Ectodermal cell (in vitro differentiated cells): ENCODE results near the gene CTBP2.

Source experiments
- H3K27ac ChIP-seq: 2 replicates; pipeline ENCODE4 v1.7.0; 2013; ENCODE audit warnings: mild to moderate bottlenecking, low read depth, low read length; ENCODE audit not compliant: insufficient read depth, poor library complexity, severe bottlenecking
- H3K27me3 ChIP-seq: 2 replicates; pipeline ENCODE4 v1.7.0; 2013; ENCODE audit warnings: mild to moderate bottlenecking, low read length; ENCODE audit not compliant: insufficient read depth, control insufficient read depth, poor library complexity, severe bottlenecking
- H3K36me3 ChIP-seq: one replicate; pipeline ENCODE4 v1.7.0; 2013; ENCODE audit warnings: low read length; ENCODE audit not compliant: control insufficient read depth, insufficient read depth
- H3K4me1 ChIP-seq: one replicate; pipeline ENCODE4 v1.7.0; 2013; ENCODE audit warnings: low read length; ENCODE audit not compliant: control insufficient read depth, insufficient read depth
- H3K4me3 ChIP-seq: 2 replicates; pipeline ENCODE4 v1.7.0; 2013; ENCODE audit warnings: low read depth, low read length, control low read depth; ENCODE audit not compliant: insufficient read depth
- H3K9me3 ChIP-seq: 2 replicates; pipeline ENCODE4 v1.7.0; 2013; ENCODE audit warnings: mild to moderate bottlenecking, low read length, moderate library complexity; ENCODE audit not compliant: control insufficient read depth
- WGBS, 2 experiments: methylation state at CpG; one replicate each; pipeline ENCODE4 v1.1.7; 2013; ENCODE audit warnings: missing lambda C conversion rate in 2 of 2; 5-methylcytosine and 5-hydroxymethylcytosine counted together

CTBP2 gene

GRCh38 chr10:125158601-125159485 lies 1.5 kb downstream of the CTBP2 start:
- Histone ChIP-seq H3K36me3 (no peaks in the 10 kb centered on the region), H3K27ac (no peak overlapping the region), H3K27me3 (peaks cover 10% of the 10 kb centered on the region), H3K9me3 (no peaks in the 10 kb centered on the region), H3K4me1 (peaks cover 48% of the 10 kb centered on the region), H3K4me3 (peak overlapping the region; percentile 76)
- WGBS, 2 experiments, result 0% methylated on average over 115 of the region's 115 CpGs

- Histone ChIP-seq H3K27me3 (peaks cover 10% of the 10 kb centered on the region), H3K36me3 (no peaks in the 10 kb centered on the region), H3K4me1 (peaks cover 54% of the 10 kb centered on the region), H3K27ac (no peak overlapping the region), H3K4me3 (peak overlapping the region; percentile 70), H3K9me3 (no peaks in the 10 kb centered on the region)
- WGBS, 2 experiments, result 0 to 1% methylated on average over 4 to 7 of the region's 7 CpGs
Measured at GRCh38 chr10:125158275-125158600, 2.1 kb downstream of the CTBP2 start.

GRCh38 chr10:125157505-125157904 lies 2.9 kb downstream of the CTBP2 start:
- WGBS, 2 experiments, result 10 to 12% methylated on average over 2 to 3 of the region's 3 CpGs
- Histone ChIP-seq H3K4me1 (peaks cover 56% of the 10 kb centered on the region), H3K36me3 (no peaks in the 10 kb centered on the region)

DNA sequence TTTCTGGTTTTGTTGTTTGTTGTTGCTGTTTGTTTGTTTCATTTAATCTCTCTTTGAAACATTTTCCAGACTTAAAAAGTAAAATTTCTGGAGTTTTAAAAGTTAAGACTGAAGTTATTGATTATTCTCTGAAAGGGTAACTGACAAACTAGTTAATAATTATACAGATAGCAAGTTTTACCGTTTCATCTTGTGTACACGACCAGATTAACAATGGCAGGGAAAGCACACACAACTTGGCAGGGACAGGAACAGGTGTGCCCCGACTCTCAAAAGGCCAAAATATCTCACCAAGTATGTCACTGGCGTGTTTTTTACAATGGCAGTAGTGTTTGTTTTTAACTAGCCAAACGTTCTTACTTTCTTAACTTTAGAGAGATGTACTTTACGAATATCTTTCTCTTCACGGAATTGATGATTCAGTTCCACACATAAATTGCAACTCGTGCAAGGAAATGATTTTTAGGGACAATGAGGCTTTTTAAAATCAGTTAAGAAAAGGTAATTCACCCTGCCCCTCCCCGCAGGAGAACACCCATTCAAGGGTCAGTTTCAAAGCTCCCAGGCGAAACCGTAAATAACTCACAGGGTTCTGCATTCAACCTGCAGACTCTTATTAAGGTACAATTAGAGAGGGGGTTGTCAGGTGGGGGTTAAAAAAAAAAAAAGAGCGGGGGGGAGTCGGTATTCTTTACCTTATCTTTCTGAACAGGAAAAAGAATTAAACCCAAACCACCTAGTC lies 3.5 kb downstream of the CTBP2 start:
- Histone ChIP-seq H3K4me3 (no peak overlapping the region), H3K27ac (no peak overlapping the region)

More at GRCh38 chr10:125157505-125157904, 2.9 kb downstream of the CTBP2 start:
- Histone ChIP-seq H3K27me3 (peaks cover 5% of the 10 kb centered on the region), H3K27ac (no peak overlapping the region), H3K9me3 (no peaks in the 10 kb centered on the region), H3K4me3 (peak overlapping the region; percentile 70)

DNA sequence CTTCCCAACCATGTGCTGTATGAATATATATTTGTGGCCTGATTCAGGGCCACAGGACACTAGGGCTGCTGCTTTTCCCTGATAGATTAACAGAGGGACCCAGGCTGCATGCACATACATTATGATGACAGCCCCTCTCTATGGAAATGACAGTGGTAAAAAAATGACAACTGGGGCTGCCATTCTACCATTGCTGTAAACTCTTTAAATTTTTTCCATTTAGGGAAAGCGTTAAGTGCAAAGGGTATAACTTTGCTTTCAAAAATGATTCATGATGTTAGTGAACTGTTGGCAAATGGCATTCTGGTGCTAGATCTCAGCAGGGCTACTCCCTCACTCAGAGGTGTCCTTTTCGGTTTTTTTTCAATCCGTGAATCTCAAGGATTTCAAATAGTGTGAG lies 4.2 kb downstream of the CTBP2 start:
- Histone ChIP-seq H3K9me3 (no peaks in the 10 kb centered on the region), H3K4me1 (peaks cover 63% of the 10 kb centered on the region), H3K4me3 (no peak overlapping the region), H3K27ac (peak overlapping the region; percentile 11), H3K27me3 (no peaks in the 10 kb centered on the region), H3K36me3 (peaks cover under 1% of the 10 kb centered on the region)
- 21 to 29% methylated on average over 1 to 3 of the region's 3 CpGs for WGBS, 2 experiments

More for the DNA sequence above, 3.5 kb downstream of the CTBP2 start:
- peaks cover 57% of the 10 kb centered on the region for H3K4me1 ChIP-seq
- no peaks in the 10 kb centered on the region for H3K27me3 ChIP-seq
- WGBS, 2 experiments, result 11% methylated on average over 10 to 13 of the region's 13 CpGs
- H3K9me3 ChIP-seq, result no peaks in the 10 kb centered on the region
- H3K36me3 ChIP-seq, result no peaks in the 10 kb centered on the region

DNA sequence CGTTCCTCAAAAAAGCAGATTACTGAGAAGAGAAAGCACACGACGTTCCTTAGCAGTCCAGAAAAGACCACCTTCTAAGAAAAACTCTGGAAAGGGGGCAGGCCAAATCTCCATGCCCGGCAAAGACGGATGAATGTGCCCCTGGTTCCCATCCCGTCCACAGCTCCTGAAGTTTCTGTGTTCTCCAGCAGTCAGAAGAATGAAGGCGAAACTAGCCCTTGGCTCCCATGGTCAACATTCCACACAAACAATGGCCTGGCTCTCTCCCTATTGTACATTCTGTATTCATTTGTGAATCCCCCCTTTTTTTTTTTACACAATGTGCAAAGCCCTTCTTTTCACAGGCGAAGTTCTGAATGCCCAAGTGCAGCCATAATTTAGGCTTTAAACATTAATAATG lies 5.3 kb downstream of the CTBP2 start:
- Histone ChIP-seq H3K4me1 (peaks cover 63% of the 10 kb centered on the region), H3K36me3 (peaks cover 5% of the 10 kb centered on the region), H3K27ac (peak overlapping the region; percentile 30), H3K4me3 (no peak overlapping the region), H3K9me3 (no peaks in the 10 kb centered on the region), H3K27me3 (no peaks in the 10 kb centered on the region)
- WGBS, 2 experiments, result 4 to 5% methylated on average over 8 of the region's 8 CpGs

- 4 to 11% methylated on average over 3 to 6 of the region's 6 CpGs for WGBS, 2 experiments
- H3K4me3 ChIP-seq, result no peak overlapping the region
- H3K27ac ChIP-seq, result peak overlapping the region; percentile 30
- peaks cover 5% of the 10 kb centered on the region for H3K36me3 ChIP-seq
- no peaks in the 10 kb centered on the region for H3K27me3 ChIP-seq
- no peaks in the 10 kb centered on the region for H3K9me3 ChIP-seq
- H3K4me1 ChIP-seq, result peaks cover 66% of the 10 kb centered on the region
Measured at GRCh38 chr10:125154529-125154928, 5.8 kb downstream of the CTBP2 start.

DNA sequence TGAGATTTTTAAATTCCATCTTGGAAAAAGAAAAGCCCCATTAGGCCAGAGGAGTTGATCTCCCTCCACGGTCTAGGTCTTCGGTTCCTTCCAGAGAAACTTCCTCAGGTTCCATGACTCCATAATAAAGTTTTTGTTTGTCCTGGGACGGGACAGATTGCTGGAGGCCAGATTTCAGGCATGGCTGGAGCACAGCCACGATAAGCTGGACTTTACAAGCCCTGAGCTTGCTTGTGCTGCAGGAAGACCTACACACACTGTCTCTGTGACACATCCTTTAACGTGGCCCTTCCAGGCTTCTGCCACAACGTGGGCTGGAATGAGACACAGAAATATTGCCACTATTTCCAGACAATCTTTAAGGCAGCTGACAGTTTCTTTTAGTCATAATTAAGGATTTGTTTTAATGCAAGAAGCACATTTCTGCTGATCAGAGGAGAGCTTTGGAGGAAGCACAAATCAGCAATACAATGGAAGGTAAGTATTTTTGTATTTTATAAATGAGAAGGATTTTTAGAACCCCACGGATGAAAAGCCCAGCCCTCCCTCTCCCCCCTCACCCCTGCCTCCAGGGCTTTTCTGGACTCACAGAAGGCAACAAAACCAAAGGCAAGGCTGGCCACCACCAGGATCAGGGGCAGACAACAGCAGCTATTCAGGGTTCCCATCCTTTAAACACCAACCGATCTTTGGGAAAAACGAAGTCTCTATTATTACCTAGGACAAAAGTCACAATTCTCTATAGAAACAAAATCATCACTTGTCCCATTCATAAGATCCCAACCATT lies 6.5 kb downstream of the CTBP2 start:
- H3K36me3 ChIP-seq, result peaks cover 5% of the 10 kb centered on the region
- H3K9me3 ChIP-seq, result no peaks in the 10 kb centered on the region
- no peaks in the 10 kb centered on the region for H3K27me3 ChIP-seq
- WGBS, 2 experiments, result 32 to 33% methylated on average over 9 of the region's 9 CpGs
- peaks cover 72% of the 10 kb centered on the region for H3K4me1 ChIP-seq
- no peak overlapping the region for H3K27ac ChIP-seq
- H3K4me3 ChIP-seq, result no peak overlapping the region

DNA sequence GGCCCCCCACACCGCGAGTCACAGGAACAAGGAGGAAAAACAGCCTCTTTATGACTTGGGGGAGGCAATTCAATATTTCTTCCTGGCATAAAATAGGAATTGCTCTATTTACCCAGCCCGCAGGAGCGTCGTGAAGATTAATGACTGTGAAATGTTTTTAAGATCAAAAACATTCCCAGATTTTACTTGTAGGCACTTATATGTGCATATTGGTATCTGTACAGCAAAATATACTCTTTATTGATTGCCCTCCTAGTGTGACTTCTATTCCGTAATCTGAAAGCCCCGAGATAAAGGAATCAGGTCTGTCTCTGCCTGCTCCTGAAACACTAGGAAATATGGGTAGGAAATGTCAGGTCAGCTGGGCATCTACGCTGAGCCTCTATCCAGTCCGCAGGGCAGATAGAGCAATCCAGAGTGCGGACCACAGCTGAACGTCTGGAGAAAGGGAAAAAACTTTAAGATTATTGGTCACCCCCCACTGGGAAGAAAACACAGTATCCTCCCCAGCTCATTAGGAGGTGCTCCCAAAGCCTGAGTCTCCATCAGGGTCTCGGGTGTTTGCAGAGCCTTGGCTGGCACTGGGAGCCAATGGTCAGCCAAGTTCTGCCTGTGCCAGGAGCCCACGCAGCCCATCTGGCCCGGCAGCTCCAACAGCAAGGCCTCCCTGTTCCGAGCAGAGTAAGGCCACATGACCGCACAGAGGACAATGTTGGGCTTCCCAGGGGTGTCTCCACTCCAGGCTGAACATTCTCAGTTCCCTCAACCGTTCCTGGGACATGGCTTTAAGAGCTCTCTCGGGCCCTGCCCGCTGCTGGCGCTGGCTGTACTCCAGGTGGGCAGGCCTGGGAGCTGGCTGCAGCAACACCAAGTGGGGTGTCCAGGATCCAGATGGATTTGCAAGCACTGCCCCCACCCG lies 7.7 kb downstream of the CTBP2 start:
- no peak overlapping the region for H3K27ac ChIP-seq

More for the DNA sequence above, 7.7 kb downstream of the CTBP2 start:
- 32 to 33% methylated on average over 18 to 21 of the region's 21 CpGs for WGBS, 2 experiments
- peak overlapping the region; percentile 25 for H3K4me3 ChIP-seq
- peaks cover 5% of the 10 kb centered on the region for H3K36me3 ChIP-seq
- no peaks in the 10 kb centered on the region for H3K27me3 ChIP-seq
- H3K9me3 ChIP-seq, result no peaks in the 10 kb centered on the region
- peaks cover 79% of the 10 kb centered on the region for H3K4me1 ChIP-seq
